Prostate gland (tissue), 2 donors: ENCODE data around the gene SGO2.

Source experiments
- CTCF ChIP-seq, 4 experiments: fragments of 200-600 bp in 2 of 4; fragments of 450-650 bp in 2 of 4; sonication (generic) in 2 of 4; IDR thresholded peaks; 1 replicate in 3 of 4; 2 replicates in 1 of 4; pipeline ENCODE4 v1.5.1; 2016 to 2019; ENCODE audit warnings: antibody characterized with exemption in 4 of 4, mild to moderate bottlenecking in 2 of 4, moderate library complexity in 2 of 4
- POLR2A ChIP-seq: fragments of 450-650 bp; IDR thresholded peaks from one replicate; pipeline ENCODE4 v1.6.1; 2016; ENCODE audit warnings: antibody characterized with exemption, mild to moderate bottlenecking

- TF ChIP-seq CTCF (IDR thresholded peaks at IDR 0.05) (no peak), POLR2A (no peak)
Observed at GRCh38 chr2:200625282-200625681, 99.3 kb downstream of the SGO2 start.
